Measurements from ENCODE around the gene POMC.

- no peak for TF ChIP-seq CTCF (conservative IDR thresholded peaks at IDR 0.05; ENCODE audit: low read depth, low read length)
- no peak for TF ChIP-seq FOS (IDR thresholded peaks at IDR 0.05; ENCODE audit: low read depth, low read length)
- TF ChIP-seq POLR2A (IDR thresholded peaks at IDR 0.05; ENCODE audit: low read depth, low read length) = no peak
- no peak for TF ChIP-seq RFX5 (IDR thresholded peaks at IDR 0.05; ENCODE audit: low read depth, low read length)
- TF ChIP-seq MXI1 (IDR thresholded peaks at IDR 0.05; ENCODE audit: borderline replicate concordance, low read depth, low read length) = no peak
- TF ChIP-seq RAD21 (IDR thresholded peaks at IDR 0.05; ENCODE audit: low read length) = no peak
- TF ChIP-seq NFE2L2 (IDR thresholded peaks at IDR 0.05; ENCODE audit: low read depth, low read length) = no peak
- TF ChIP-seq ELK1 (IDR thresholded peaks at IDR 0.05; ENCODE audit: borderline replicate concordance, low read depth, low read length) = no peak
- TF ChIP-seq CHD1 (IDR thresholded peaks at IDR 0.05; ENCODE audit: low read depth, low read length) = no peak
- TF ChIP-seq RCOR1 (IDR thresholded peaks at IDR 0.05; ENCODE audit: insufficient replicate concordance, low read length) = no peak
Observed at GRCh38 chr2:25190536-25190935, 22.2 kb upstream of the POMC start.
